ENCODE results near the gene DTWD2.

DNA sequence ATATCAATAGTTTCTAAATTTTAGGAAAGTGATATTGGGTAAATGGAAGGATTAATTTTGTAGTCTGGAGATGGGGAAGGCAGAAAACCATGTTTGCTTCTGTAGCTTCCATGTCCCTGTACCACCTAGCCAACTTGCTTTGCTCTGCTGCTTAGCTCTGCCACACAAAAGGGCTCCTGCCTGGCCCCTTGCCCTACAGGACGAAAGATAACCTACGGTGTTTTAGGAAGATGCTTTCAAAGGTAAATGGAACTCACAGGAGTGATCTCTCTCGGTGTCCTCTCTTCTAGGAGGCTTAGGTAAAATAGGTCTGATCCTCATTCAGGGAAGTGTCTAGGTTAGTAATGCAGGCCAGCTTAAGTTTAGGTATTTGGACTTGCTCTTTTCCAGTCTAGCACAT lies 44.8 kb upstream of the DTWD2 start:
- no peak for TF ChIP-seq CTCF (IDR thresholded peaks at IDR 0.05; ENCODE audit: insufficient read depth, low read length, poor library complexity, severe bottlenecking)
- TF ChIP-seq EZH2phosphoT487 (conservative IDR thresholded peaks at IDR 0.05; ENCODE audit: low read length) = no peak

Data from SU-DHL-6 (cell line).